Occipital lobe (tissue), 2 donors: Measurements from ENCODE around the gene CEACAM20. TPM values are rescaled to one million over a fixed set of nuclear protein-coding genes. Genes with fewer than 3 reads are reported as not detected.
"Not testable (repeated sequence)": the region's sequence is repeated elsewhere in the genome, so short reads cannot be mapped to it uniquely, and the experiment has no call there.

Experiments
- DNase-seq: peaks from one replicate; lab custom pipeline; 2025; lab: John Stamatoyannopoulos, UW
- total RNA-seq: library from RNA; depleted of rRNA; stranded (reverse); fragments of >200 nt; gene quantifications from one replicate; pipeline ENCODE4 v1.2.3, GENCODE V29; 2014

Gene CEACAM20
- total RNA-seq, 1 donor from 2014 or later = not detected

DNA sequence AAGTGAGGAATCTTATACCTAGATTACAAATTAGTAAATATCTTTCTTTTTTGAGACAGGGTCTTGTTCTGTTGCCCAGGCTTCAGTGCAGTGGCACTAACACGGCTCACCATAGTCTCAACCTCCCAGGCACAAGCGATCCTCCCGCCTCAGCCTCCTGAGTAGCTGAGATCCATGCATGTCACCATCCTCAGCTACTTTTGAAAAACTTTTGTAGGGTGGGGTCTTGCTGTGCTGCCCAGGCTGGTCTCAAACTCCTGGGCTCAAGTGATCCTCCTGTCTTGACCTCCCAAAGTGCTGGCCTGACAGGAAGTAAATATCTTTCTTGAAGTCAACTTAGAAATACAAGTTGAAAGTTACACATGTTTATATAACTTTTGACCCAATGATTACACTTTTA is 20.0 kb upstream of the CEACAM20 start:
- DNase-seq = no peak

GRCh38 chr19:44548736-44549135 is 19.3 kb upstream of the CEACAM20 start:
- DNase-seq = no peak

- no peak for DNase-seq
Observed at GRCh38 chr19:44544031-44544430, 14.6 kb upstream of the CEACAM20 start.

DNA sequence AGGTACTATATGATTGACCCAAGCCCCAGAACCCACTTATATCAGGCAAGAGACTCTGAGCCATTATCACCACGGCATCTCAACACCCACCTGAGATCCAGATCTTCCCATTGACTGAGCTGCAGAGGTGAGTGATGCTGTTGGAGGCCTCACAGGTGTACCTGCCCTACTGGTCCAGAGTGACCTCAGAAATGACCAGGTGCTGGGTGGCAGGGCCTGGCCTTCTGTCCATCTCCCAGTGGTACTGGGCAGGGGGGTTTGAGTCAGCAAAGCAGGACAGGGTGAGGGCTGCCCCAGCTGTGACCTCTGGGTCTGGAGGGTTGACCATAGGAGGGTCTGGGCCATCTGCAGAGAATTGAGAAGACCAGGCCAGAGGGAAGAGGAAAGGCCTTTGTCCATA is 13.2 kb upstream of the CEACAM20 start:
- DNase-seq = no peak

- no peak for DNase-seq
Observed at GRCh38 chr19:44540736-44541135, 11.3 kb upstream of the CEACAM20 start.

DNA sequence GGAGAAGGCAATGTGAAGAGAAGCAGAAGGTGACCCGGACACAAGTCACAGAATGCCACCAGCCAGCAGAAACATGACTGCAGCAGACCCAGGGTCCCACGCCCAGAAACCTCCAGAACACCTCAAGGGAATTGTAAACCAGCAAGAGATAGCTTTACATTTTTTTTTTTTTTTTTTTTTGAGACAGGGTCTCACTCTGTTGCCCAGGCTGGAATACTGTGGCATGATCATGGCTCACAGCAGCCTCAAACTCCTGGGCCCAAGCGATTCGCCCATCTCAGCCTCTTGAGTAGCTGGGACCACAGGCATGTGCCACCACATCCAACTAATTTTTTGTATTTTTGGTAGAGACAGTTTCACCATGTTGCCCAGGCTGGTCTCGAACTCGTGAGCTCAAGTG is 10.5 kb upstream of the CEACAM20 start:
- DNase-seq = no peak

DNA sequence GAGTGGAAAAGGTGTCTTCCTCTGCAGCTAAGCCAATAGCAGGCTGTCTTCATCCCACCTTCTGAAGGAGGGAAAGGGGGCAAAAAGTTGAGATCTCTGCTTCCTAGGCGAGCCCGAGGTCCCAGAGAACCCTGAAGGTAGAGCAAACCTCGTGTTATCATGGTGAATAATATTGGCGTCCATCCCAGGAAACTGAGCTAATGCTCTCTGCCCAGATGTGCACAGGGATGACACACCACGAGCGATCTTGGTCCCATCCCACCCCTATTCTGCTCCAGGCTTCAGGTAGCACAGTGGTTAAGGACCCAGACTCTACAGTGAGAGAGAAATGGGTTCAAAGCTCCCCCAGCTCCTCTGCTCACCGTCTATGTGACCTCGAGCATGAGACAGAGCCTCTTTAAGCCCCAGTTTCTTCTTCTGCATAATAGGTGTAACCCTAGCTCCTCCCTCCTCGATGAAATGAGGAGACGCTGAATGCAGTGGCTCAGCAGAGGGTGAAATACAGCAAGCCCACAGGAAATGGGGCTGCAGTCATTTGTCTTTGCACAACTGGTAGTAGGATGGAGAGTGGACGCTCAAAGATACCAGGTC is 9.9 kb upstream of the CEACAM20 start:
- DNase-seq = no peak

DNA sequence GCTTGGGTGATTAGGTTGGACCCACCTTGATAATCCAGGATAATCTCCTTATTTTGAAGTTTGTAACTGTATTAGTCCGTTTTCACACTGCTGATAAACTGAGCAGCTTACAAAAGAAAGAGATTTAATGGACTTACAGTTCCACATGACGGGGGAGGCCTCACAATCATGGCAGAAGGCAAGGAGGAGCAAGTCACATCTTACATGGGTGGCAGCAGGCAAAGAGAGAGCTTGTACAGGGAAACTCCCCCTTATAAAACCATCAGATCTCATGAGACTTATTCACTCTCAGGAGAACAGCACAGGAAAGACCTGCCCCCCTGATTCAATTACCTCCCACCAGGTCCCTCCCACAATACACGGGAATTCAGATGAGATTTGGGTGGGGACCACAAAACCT is 5.9 kb upstream of the CEACAM20 start:
- not testable (repeated sequence) for DNase-seq

GRCh38 chr19:44532819-44533218 is 3.3 kb upstream of the CEACAM20 start:
- DNase-seq = no peak

- no peak for DNase-seq
Observed at GRCh38 chr19:44530777-44531176, 1.3 kb upstream of the CEACAM20 start.

DNA sequence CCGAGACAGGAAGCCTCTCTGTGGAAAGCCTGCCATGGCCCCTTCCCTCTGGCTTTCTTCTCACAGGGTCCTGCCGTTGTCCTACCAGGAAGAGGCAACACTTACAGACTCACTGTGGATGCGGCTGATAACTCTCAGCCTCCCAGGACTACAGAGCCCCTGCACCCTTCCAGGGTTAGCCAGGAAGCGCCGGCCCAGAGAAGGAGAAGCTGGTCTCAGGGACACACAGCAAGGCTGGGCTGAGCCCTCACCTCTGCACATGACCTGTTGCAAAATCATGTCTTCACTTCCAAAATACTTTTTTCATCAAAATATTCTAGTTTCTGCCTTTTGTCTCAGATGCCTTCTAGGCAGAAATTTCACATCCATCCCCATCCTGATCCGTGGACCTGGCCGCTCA is 1.9 kb downstream of the CEACAM20 start:
- DNase-seq = no peak

GRCh38 chr19:44525721-44526430 is 3.6 kb downstream of the CEACAM20 start:
- no peak for DNase-seq

GRCh38 chr19:44521370-44521769 is 8.1 kb downstream of the CEACAM20 start:
- no peak for DNase-seq

- DNase-seq = no peak
Observed at GRCh38 chr19:44517146-44517545, 12.3 kb downstream of the CEACAM20 start.

DNA sequence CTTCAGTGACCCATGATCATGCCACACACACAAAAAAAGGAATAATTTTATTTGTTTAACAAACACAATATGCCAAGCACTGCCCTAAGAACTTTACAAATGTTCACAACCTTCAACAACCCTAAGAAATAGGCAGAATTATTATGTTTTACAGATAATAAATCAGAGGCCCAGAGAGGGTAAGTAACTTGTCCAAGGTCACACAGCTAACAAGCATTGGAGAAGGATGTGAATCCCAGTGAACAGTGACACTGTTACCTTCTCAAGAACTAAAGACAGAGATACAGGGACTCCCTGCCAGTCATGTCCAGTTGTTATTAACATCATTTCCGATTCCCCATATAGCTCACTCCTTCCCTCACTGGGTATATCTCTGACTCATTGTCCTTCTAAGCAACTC is 13.6 kb downstream of the CEACAM20 start:
- DNase-seq = no peak

DNA sequence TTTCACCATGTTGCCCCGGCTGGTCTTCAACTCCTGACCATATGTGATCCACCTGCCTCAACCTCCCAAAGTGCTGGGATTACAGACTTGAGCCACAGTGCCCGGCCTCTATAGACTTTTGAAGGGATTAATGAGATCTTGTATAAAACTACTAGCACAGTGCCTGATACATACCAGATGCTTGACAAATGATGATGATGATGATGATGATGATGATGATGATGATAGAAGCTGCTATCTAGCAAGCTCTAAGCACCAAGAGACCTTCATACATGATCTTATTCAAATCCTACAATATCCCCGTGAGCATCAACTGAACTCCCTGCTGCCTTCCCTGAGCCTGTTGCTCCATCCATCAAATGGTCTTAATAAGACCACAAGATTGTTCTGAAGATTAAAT is 14.4 kb downstream of the CEACAM20 start:
- DNase-seq = no peak

GRCh38 chr19:44512326-44513298 is 16.9 kb downstream of the CEACAM20 start:
- no peak for DNase-seq

DNA sequence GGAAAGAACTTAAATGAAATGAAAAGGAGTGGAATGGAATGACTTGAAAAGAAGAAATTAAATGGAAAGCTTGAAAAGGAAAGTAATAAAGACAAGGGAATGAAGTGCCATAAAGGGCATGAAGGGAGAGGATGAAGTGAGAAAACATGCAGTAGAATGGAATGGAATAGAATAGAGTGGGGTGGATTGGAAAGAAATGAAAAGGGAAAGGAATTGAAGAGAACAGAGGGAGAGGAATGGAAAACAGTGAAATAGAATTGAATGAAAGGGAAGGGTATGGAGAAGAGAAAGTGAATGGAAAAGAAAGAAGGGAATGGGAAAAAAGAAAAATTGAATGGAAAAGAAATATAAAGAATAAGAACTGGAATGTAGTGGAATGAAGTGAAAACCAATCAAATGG is 20.0 kb downstream of the CEACAM20 start:
- DNase-seq = no peak

DNA sequence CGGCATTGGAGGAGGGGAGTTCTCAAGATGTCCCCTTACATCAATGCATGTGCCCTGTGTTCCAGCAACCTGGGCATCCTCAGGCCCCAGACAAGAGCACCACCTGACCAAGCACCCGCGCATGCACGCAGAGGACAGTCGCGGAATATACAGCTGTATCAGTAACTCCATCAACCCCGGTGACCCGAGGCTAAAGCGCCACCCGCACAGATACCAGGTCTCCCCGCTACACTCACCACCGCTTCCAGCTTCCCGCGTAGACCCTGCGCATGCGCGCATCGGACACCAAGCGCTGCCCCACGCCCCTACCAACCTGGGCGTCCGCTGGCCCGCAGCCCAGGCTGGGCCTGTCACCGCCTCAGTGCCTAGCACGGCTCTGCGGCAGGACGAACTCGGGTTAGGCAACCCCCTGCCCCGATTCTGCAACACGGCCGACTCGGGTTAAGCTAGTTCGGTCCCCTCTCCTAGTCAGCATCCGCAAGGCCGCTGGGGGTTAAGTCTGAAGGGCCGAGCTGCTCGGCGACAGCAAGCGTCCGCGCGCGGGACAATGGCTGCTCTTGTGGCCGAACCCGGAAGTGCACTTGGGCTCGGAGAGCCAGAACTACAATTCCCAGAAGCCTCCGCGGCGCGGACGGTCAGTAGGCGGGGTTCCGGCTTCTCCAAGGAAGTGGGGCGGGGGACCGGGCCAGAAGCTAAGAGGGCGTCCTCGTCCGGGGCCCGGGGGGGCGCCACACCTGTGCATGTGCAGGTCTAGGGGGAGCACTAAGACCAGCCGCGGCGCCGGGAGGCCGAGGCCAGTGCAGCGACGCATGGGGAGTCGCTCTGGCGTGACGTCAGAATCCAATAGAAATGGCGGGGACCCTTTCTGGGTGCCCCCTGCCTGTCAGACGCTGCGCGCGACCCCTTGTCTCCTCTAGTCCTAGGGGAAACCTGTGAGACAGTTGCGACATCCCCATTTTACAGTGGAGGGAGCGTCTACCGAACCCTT is 29.2 kb downstream of the CEACAM20 start, which contains the start of gene ZNF180:
Gene ZNF180, minus strand, starts transcription at position 561 of the 988 bp plus-strand sequence. CDS start 3,188 bp downstream, outside the sequence.
- peak; percentile 92 for DNase-seq

DNA sequence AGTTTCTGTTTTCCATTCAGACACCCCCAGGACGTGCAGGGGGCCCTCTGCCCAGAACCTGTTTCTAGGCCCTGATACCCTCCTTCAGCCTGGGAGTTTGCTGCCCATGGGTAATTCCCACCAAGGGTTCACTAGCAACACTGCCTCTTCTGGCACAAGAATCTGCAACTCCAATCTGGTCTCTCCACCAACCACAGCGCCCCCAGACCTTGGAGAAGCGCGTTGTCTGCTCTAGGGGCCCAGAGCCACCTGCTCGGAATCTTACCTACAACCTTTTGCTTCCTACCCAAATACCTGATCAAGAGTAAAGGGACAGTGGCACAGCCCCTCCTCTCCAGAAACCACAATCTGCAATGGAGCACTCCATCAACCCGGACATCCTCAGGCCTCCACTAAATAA is 29.9 kb downstream of the CEACAM20 start:
- no peak for DNase-seq

- no peak for DNase-seq
Observed at GRCh38 chr19:44498988-44499387, 30.5 kb downstream of the CEACAM20 start.
